ENCODE results near the gene PTPRR. TPM values are rescaled to one million over a fixed set of nuclear protein-coding genes. Genes with fewer than 3 reads are reported as not detected.
A peak's percentile ranks its signal among the peaks of the same experiment; 100 is the strongest.

Gene PTPRR
- total RNA-seq, 1 experiment from 2014 or later = 0.46 TPM

GRCh38 chr12:70840656-70841350, 79.7 kb downstream of the PTPRR start (continued):
- no peak for TF ChIP-seq KAT7 (CRISPR knock-in tag; IDR thresholded peaks at IDR 0.05; ENCODE audit: borderline replicate concordance)

GRCh38 chr12:70839544-70839943, 81.0 kb downstream of the PTPRR start:
- no peak for DNase-seq (ENCODE audit: low spot score)
- Mint-ChIP-seq H3K27ac (no peak overlapping the region), H3K27me3 (ENCODE audit: low read depth) (no peaks in the 10 kb centered on the region), H3K36me3 (no peaks in the 10 kb centered on the region), H3K9me3 (0 out of 2 replicates have a peak, but pooled peaks cover 3% of the 10 kb centered on the region), H3K4me1 (peaks cover 17% of the 10 kb centered on the region), H3K4me3 (no peak overlapping the region)
- peak; percentile 88 for ATAC-seq
- ChIA-PET POLR2A (no interaction called here), CTCF (interaction anchor here (0.7 to 1.7 kb wide), 3 partner anchors 9 to 106 kb away, joined by 3 to 7 read pairs (median 6); partner anchors contain the start of gene PTPRR)
- TF ChIP-seq ZNF121 (CRISPR knock-in tag; IDR thresholded peaks at IDR 0.05) (no peak), ZNF396 (CRISPR knock-in tag; IDR thresholded peaks at IDR 0.05; ENCODE audit: borderline replicate concordance) (no peak), ZNF425 (CRISPR knock-in tag; conservative IDR thresholded peaks at IDR 0.05) (no peak), NR1H2 (CRISPR knock-in tag; IDR thresholded peaks at IDR 0.05) (no peak), GABPB1 (CRISPR knock-in tag; IDR thresholded peaks at IDR 0.05) (no peak), GRHL2 (CRISPR knock-in tag; IDR thresholded peaks at IDR 0.05; ENCODE audit: insufficient replicate concordance, severe bottlenecking) (no peak), ZNF232 (CRISPR knock-in tag; IDR thresholded peaks at IDR 0.05) (no peak), ZNF138 (CRISPR knock-in tag; conservative IDR thresholded peaks at IDR 0.05) (no peak), CDX4 (CRISPR knock-in tag; IDR thresholded peaks at IDR 0.05; ENCODE audit: borderline replicate concordance) (no peak), PRRX2 (CRISPR knock-in tag; IDR thresholded peaks at IDR 0.05) (no peak), E2F1 (CRISPR knock-in tag; IDR thresholded peaks at IDR 0.05) (no peak), FOXJ3 (CRISPR knock-in tag; IDR thresholded peaks at IDR 0.05; ENCODE audit: borderline replicate concordance) (no peak), TP53 (CRISPR knock-in tag; IDR thresholded peaks at IDR 0.05) (no peak), IRF2 (CRISPR knock-in tag; IDR thresholded peaks at IDR 0.05; ENCODE audit: borderline replicate concordance, low read depth) (no peak), JAZF1 (CRISPR knock-in tag; IDR thresholded peaks at IDR 0.05) (no peak), TCF7 (CRISPR knock-in tag; IDR thresholded peaks at IDR 0.05; ENCODE audit: low read depth) (no peak), ATF3 (CRISPR knock-in tag; conservative IDR thresholded peaks at IDR 0.05) (no peak), ZNF671 (CRISPR knock-in tag; IDR thresholded peaks at IDR 0.05) (no peak), MLX (CRISPR knock-in tag; IDR thresholded peaks at IDR 0.05) (no peak)

All from WTC11 (cell line).